H1 (cell line): ENCODE data around the gene RBBP8. TPM values are rescaled to one million over a fixed set of nuclear protein-coding genes. Genes with fewer than 3 reads are reported as not detected.

ENCODE experiments used
- CTCF ChIA-PET: fragments of 300-600 bp; sonication (Branson Sonifier 250); formaldehyde crosslinking; loops from one replicate; lab custom pipeline; 2021; ENCODE audit not compliant: partially characterized antibody; lab: Charles Lee
- POLR2A ChIA-PET: fragments of 300-600 bp; sonication (Branson Sonifier 250); formaldehyde crosslinking; loops from one replicate; lab custom pipeline; 2021; ENCODE audit warnings: inconsistent platforms; ENCODE audit not compliant: partially characterized antibody; lab: Charles Lee
- DNase-seq, 2 experiments: peaks; one replicate each; pipeline versions ENCODE4 v3.0.0 to v3.0.0-alpha.2; 2010 to 2022; ENCODE audit warnings: low spot score in 2 of 2, low read depth in 1 of 2, mixed read lengths in 1 of 2
- FAIRE-seq: peaks from 2 replicates; lab custom pipeline; 2011; peaks lifted over from hg19 to GRCh38; lab: Jason Lieb, UNC
- H2AFZ ChIP-seq: 2 replicates; pipeline ENCODE4 v1.8.1; 2012; ENCODE audit warnings: low read length, inconsistent platforms
- H2AK5ac ChIP-seq: 2 replicates; pipeline ENCODE4 v1.6.1; 2013; ENCODE audit warnings: low read depth, low read length
- H2BK120ac ChIP-seq: replicated peaks from 2 replicates; pipeline ENCODE3; 2013; ENCODE audit warnings: low read depth, low read length, inconsistent platforms
- H2BK12ac ChIP-seq: 2 replicates; pipeline ENCODE4 v1.6.1; 2013; ENCODE audit warnings: low read depth, low read length
- H2BK15ac ChIP-seq: 2 replicates; pipeline ENCODE4 v1.6.1; 2013; ENCODE audit warnings: low read length
- H2BK20ac ChIP-seq: 2 replicates; pipeline ENCODE4 v1.6.1; 2013; ENCODE audit warnings: low read length
- H2BK5ac ChIP-seq: 2 replicates; pipeline ENCODE4 v1.6.1; 2013; ENCODE audit warnings: low read depth, low read length
- H3K14ac ChIP-seq: 2 replicates; pipeline ENCODE4 v1.6.1; 2013; ENCODE audit warnings: inconsistent platforms; ENCODE audit not compliant: insufficient read length
- H3K18ac ChIP-seq: 2 replicates; pipeline ENCODE4 v1.6.1; 2013; ENCODE audit warnings: low read length; ENCODE audit errors: extremely low read depth
- H3K23ac ChIP-seq: 2 replicates; pipeline ENCODE4 v1.6.1; 2013; ENCODE audit warnings: inconsistent platforms; ENCODE audit not compliant: insufficient read length
- H3K23me2 ChIP-seq: 2 replicates; pipeline ENCODE4 v1.6.1; 2013; ENCODE audit warnings: low read depth, low read length
- H3K27ac ChIP-seq: 2 replicates; pipeline ENCODE4 v1.6.1; 2011; ENCODE audit warnings: low read depth, low read length, inconsistent platforms
- H3K27me3 ChIP-seq, 4 experiments: replicated peaks in 1 of 4; 1 replicate in 1 of 4; 2 replicates in 3 of 4; pipeline versions ENCODE4 v1.6.1 to v1.8.1; 2011 to 2013; ENCODE audit warnings: low read length in 3 of 4, mild to moderate bottlenecking in 3 of 4, inconsistent platforms in 2 of 4, mixed read lengths in 2 of 4, moderate library complexity in 1 of 4; ENCODE audit not compliant: control insufficient read depth in 3 of 4, insufficient read depth in 3 of 4; ENCODE audit errors: extremely low read depth in 1 of 4
- H3K36me3 ChIP-seq, 4 experiments: 2 replicates each; pipeline versions ENCODE4 v1.6.1 to v1.8.1; 2011 to 2013; ENCODE audit warnings: mild to moderate bottlenecking in 4 of 4, low read length in 3 of 4, moderate library complexity in 2 of 4, control low read depth in 1 of 4, inconsistent platforms in 1 of 4; ENCODE audit not compliant: insufficient read depth in 4 of 4, control insufficient read depth in 2 of 4
- H3K4ac ChIP-seq: replicated peaks from 2 replicates; pipeline ENCODE3; 2013; ENCODE audit warnings: low read length, low read depth, mixed read lengths, inconsistent platforms; ENCODE audit not compliant: insufficient read length
- H3K4me1 ChIP-seq, 4 experiments: replicated peaks in 1 of 4; 1 replicate in 1 of 4; 2 replicates in 3 of 4; pipeline versions ENCODE4 v1.6.1 to v1.8.1; 2011 to 2013; ENCODE audit warnings: low read length in 3 of 4, inconsistent platforms in 2 of 4, mixed read lengths in 1 of 4; ENCODE audit not compliant: insufficient read depth in 4 of 4, control insufficient read depth in 3 of 4
- H3K4me2 ChIP-seq, 2 experiments: 2 replicates each; pipeline versions ENCODE4 v1.6.1 to v1.8.1; 2011 to 2013; ENCODE audit warnings: low read depth in 2 of 2, low read length in 2 of 2, control low read depth in 1 of 2, inconsistent platforms in 1 of 2, mild to moderate bottlenecking in 1 of 2; ENCODE audit not compliant: insufficient read depth in 1 of 2
- H3K4me3 ChIP-seq, 4 experiments: fragments of 200-600, 300-600 bp in 1 of 4; sonication (generic), shearing (Covaris generic), sonication (Bioruptor Twin) in 1 of 4; 2 replicates each; pipeline versions ENCODE4 v1.5.1 to v1.8.1; 2011 to 2016; ENCODE audit warnings: low read length in 4 of 4, low read depth in 3 of 4, control low read depth in 2 of 4, inconsistent platforms in 2 of 4, mild to moderate bottlenecking in 2 of 4, mixed read lengths in 1 of 4, moderate library complexity in 1 of 4; ENCODE audit not compliant: insufficient read depth in 2 of 4; ENCODE audit errors: extremely low read depth in 1 of 4
- H3K56ac ChIP-seq: replicated peaks from 2 replicates; pipeline ENCODE3; 2013; ENCODE audit warnings: low read depth, mild to moderate bottlenecking, mixed read lengths, low read length, inconsistent platforms; ENCODE audit not compliant: insufficient read length
- H3K79me1 ChIP-seq: 2 replicates; pipeline ENCODE4 v1.6.1; 2013; ENCODE audit warnings: low read depth, low read length, control low read depth
- H3K79me2 ChIP-seq, 2 experiments: 2 replicates each; pipeline versions ENCODE4 v1.6.1 to v1.8.1; 2012 to 2013; ENCODE audit warnings: low read length in 2 of 2, mild to moderate bottlenecking in 2 of 2, inconsistent platforms in 1 of 2; ENCODE audit not compliant: insufficient read depth in 2 of 2, control insufficient read depth in 1 of 2
- H3K9ac ChIP-seq, 4 experiments: replicated peaks in 1 of 4; 1 replicate in 1 of 4; 2 replicates in 3 of 4; pipeline versions ENCODE4 v1.6.1 to v1.8.1; 2011 to 2013; ENCODE audit warnings: low read depth in 3 of 4, low read length in 3 of 4, control low read depth in 2 of 4, mild to moderate bottlenecking in 2 of 4, moderate library complexity in 2 of 4, inconsistent platforms in 1 of 4; ENCODE audit errors: extremely low read depth in 1 of 4
- H3K9me3 ChIP-seq, 2 experiments: 2 replicates each; pipeline versions ENCODE4 v1.6.1 to v1.8.1; 2012 to 2013; ENCODE audit warnings: mild to moderate bottlenecking in 2 of 2, moderate library complexity in 2 of 2, control low read depth in 1 of 2, inconsistent platforms in 1 of 2, low read depth in 1 of 2, low read length in 1 of 2, mixed read lengths in 1 of 2; ENCODE audit not compliant: insufficient read depth in 2 of 2
- H4K20me1 ChIP-seq, 2 experiments: replicated peaks in 1 of 2; 2 replicates each; pipeline versions ENCODE3 to v1.8.1; 2011 to 2013; ENCODE audit warnings: inconsistent platforms in 2 of 2, low read length in 2 of 2, mild to moderate bottlenecking in 1 of 2; ENCODE audit not compliant: insufficient read depth in 2 of 2, control insufficient read depth in 1 of 2
- H4K5ac ChIP-seq: 2 replicates; pipeline ENCODE4 v1.6.1; 2013; ENCODE audit warnings: low read length, low read depth, mixed read lengths, inconsistent platforms; ENCODE audit not compliant: insufficient read length
- H4K8ac ChIP-seq: 2 replicates; pipeline ENCODE4 v1.8.0; 2013; ENCODE audit warnings: mild to moderate bottlenecking, moderate library complexity, low read length, inconsistent platforms; ENCODE audit not compliant: insufficient read depth; ENCODE audit errors: extremely low read depth
- H4K91ac ChIP-seq: replicated peaks from 2 replicates; pipeline ENCODE3; 2013; ENCODE audit warnings: low read length, mixed read lengths, inconsistent platforms; ENCODE audit not compliant: insufficient read length
- BACH1 ChIP-seq: IDR thresholded peaks from 2 replicates; pipeline ENCODE4 v1.6.1; 2012; ENCODE audit warnings: low read length, improper control_type of control experiment
- CBX8 ChIP-seq: fragments of 300-800, 300-1000 bp; sonication (generic); IDR thresholded peaks from 2 replicates; pipeline ENCODE4 v1.7.1; 2016; ENCODE audit warnings: low read depth, low read length, borderline replicate concordance
- EZH2 ChIP-seq: fragments of 200-600 bp; sonication (generic); IDR thresholded peaks from 2 replicates; pipeline ENCODE4 v1.7.1; 2012; ENCODE audit warnings: low read depth, mild to moderate bottlenecking, moderate library complexity, low read length, inconsistent platforms; ENCODE audit not compliant: severe bottlenecking
- HDAC6 ChIP-seq: IDR thresholded peaks from one replicate; pipeline ENCODE4 v1.7.1; 2012; ENCODE audit warnings: low read depth, mild to moderate bottlenecking, inconsistent platforms, low read length, moderate library complexity
- JUN ChIP-seq: IDR thresholded peaks from 2 replicates; pipeline ENCODE4 v1.6.1; 2011; ENCODE audit warnings: low read depth, mild to moderate bottlenecking, improper control_type of control experiment, low read length
- KDM1A ChIP-seq: fragments of 200-600, 300-600 bp; sonication (generic); IDR thresholded peaks from 2 replicates; pipeline ENCODE4 v1.7.1; 2016; ENCODE audit warnings: mild to moderate bottlenecking, low read length, borderline replicate concordance
- POLR2A ChIP-seq, 2 experiments: IDR thresholded peaks; 1 replicate in 1 of 2; 2 replicates in 1 of 2; pipeline ENCODE4 v1.6.1; 2011; ENCODE audit warnings: low read depth in 2 of 2, low read length in 2 of 2, mild to moderate bottlenecking in 2 of 2; ENCODE audit errors: control extremely low read depth in 1 of 2
- SAP30 ChIP-seq: fragments of 300-600 bp; sonication (generic); IDR thresholded peaks from 2 replicates; pipeline ENCODE4 v1.7.1; 2012; ENCODE audit warnings: low read length, moderate library complexity, mild to moderate bottlenecking, inconsistent platforms; ENCODE audit not compliant: insufficient read depth, insufficient replicate concordance
- SIN3A ChIP-seq, 2 experiments: IDR thresholded peaks in 1 of 2; conservative IDR thresholded peaks in 1 of 2; 2 replicates each; pipeline ENCODE4 v1.6.1; 2011 to 2012; ENCODE audit warnings: low read length in 2 of 2, improper control_type of control experiment in 1 of 2, low read depth in 1 of 2, mild to moderate bottlenecking in 1 of 2
- SRF ChIP-seq: IDR thresholded peaks from 2 replicates; pipeline ENCODE4 v1.6.1; 2011; ENCODE audit warnings: mild to moderate bottlenecking, low read depth, low read length, moderate library complexity
- SUZ12 ChIP-seq: fragments of 200-600 bp; sonication (generic); IDR thresholded peaks from 2 replicates; pipeline ENCODE4 v1.6.1; 2012; ENCODE audit warnings: mild to moderate bottlenecking, inconsistent platforms, low read length, moderate library complexity, mixed read lengths
- TEAD4 ChIP-seq: IDR thresholded peaks from 2 replicates; pipeline ENCODE4 v1.6.1; 2012; ENCODE audit warnings: low read depth, low read length, inconsistent platforms, mixed read lengths
- polyA plus RNA-seq, 7 experiments: library from polyadenylated mRNA; depleted of rRNA in 3 of 7; stranded (reverse) in 5 of 7; unstranded in 2 of 7; fragments of >200 nt in 5 of 7; fragments of 200-250 nt in 2 of 7; gene quantifications; 1 replicate in 5 of 7; 2 replicates in 1 of 7; 4 replicates in 1 of 7; pipeline versions ENCODE4 v1.2.1 to v1.2.3, GENCODE V29; 2011 to 2013; ENCODE audit warnings: missing spikeins in 2 of 7, mixed read lengths in 2 of 7
- total RNA-seq: library from RNA; stranded (reverse); fragmentation: NEBNext Ultra II Directional; extraction: Animal tissue kit (Norgen Biotek cat#: 25700); gene quantifications from 2 replicates; pipeline ENCODE4 v1.2.1, GENCODE V29; 2021
- TF ChIP-seq, protein P1 (sequence below): IDR thresholded peaks from 2 replicates; pipeline ENCODE4 v1.6.1; 2011; ENCODE audit warnings: low read length, improper control_type of control experiment

Gene RBBP8
- total and polyA plus RNA-seq, 2 of the 8 experiments (the other 6 are each of a cell fraction or from before 2014, with no cell fraction given) = 16.1 to 65.8 TPM

DNA sequence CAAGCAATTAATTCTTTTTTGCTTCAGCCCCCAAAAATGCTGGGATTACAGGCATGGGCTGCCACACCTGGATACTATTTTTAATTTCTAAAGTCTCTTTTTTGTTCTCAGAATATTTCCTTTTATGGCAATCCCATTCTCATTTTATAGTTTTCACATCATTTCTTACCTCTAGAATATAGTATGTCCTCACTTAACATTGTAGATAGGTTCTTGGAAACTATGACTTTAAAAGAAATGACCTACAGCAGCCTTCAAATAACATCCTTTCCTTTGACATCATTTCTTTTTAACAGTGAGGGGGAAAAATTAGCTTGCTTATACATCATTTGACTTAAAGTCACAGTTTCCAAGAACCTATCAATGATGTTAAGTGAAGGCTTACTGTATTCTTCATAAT, 31.6 kb downstream of the RBBP8 start:
- Histone ChIP-seq H3K4me3 (no peak overlapping the region), H3K36me3 (peaks cover 0 to 12% (median 3%) of the 10 kb centered on the region in 4 experiments; a peak in 2 of 8 replicates), H2BK5ac (no peak overlapping the region), H2BK12ac (no peak overlapping the region), H3K4me1 (no peaks in the 10 kb centered on the region), H3K79me1 (no peaks in the 10 kb centered on the region), H2BK120ac (no peak overlapping the region), H3K4me2 (no peak overlapping the region), H3K9ac (no peak overlapping the region), H3K79me2 (peaks cover 0 to 8% of the 10 kb centered on the region in 2 experiments; a peak in 1 of 4 replicates), H4K20me1 (no peaks in the 10 kb centered on the region), H3K9me3 (no peaks in the 10 kb centered on the region), H3K4ac (no peak overlapping the region), H3K56ac (no peak overlapping the region), H4K91ac (no peak overlapping the region), H3K23me2 (no peaks in the 10 kb centered on the region), H3K18ac (no peak overlapping the region), H4K8ac (no peak overlapping the region), H3K27ac (no peak overlapping the region)
- DNase-seq = no peak
- ChIA-PET CTCF (interaction anchor here (1.2 kb wide), 1 partner anchor 18 kb away, joined by 4 read pairs; no protein-coding TSS in a partner anchor), POLR2A (interaction anchor here (0.7 to 1.3 kb wide), 2 partner anchors 30 to 32 kb away, joined by 4 to 8 read pairs; partner anchors contain the start of gene RBBP8)
- FAIRE-seq = no peak
- TF ChIP-seq SUZ12 (no peak), POLR2A (IDR thresholded peaks at IDR 0.05; ENCODE audit: control extremely low read depth in 1 of 2, low read depth in 2 of 2, low read length in 2 of 2) (no peak), JUN (no peak), TEAD4 (no peak), SAP30 (no peak), BACH1 (no peak), KDM1A (no peak), CBX8 (no peak), HDAC6 (no peak), SIN3A (conservative IDR thresholded peaks at IDR 0.05 in 1 of 2, IDR thresholded peaks at IDR 0.05 in 1 of 2; ENCODE audit: low read depth in 1 of 2, low read length in 2 of 2) (no peak), SRF (no peak), EZH2 (no peak)
- TF ChIP-seq, protein P1, sequence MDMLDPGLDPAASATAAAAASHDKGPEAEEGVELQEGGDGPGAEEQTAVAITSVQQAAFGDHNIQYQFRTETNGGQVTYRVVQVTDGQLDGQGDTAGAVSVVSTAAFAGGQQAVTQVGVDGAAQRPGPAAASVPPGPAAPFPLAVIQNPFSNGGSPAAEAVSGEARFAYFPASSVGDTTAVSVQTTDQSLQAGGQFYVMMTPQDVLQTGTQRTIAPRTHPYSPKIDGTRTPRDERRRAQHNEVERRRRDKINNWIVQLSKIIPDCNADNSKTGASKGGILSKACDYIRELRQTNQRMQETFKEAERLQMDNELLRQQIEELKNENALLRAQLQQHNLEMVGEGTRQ = no peak
- TF ChIP-seq, all 59 proteins: peak for 0
- H2AK5ac ChIP-seq = no peak overlapping the region
- no peak overlapping the region for H4K5ac ChIP-seq
- no peaks in the 10 kb centered on the region for H3K27me3 ChIP-seq
- H2BK20ac ChIP-seq = no peak overlapping the region
- no peak overlapping the region for H2AFZ ChIP-seq
- H3K14ac ChIP-seq = no peak overlapping the region
- no peak overlapping the region for H3K23ac ChIP-seq
- no peak overlapping the region for H2BK15ac ChIP-seq
